GM12873 (cell line): ENCODE measurements around the gene PARP8.

Source experiments
- CTCF ChIP-seq: IDR thresholded peaks from 2 replicates; pipeline ENCODE4 v1.5.1; 2012; ENCODE audit warnings: low read depth, mild to moderate bottlenecking, moderate library complexity, low read length, control low read depth; ENCODE audit not compliant: insufficient read depth; ENCODE audit errors: missing control alignments

The PARP8 gene

GRCh38 chr5:50807661-50808060 is 141.2 kb downstream of the PARP8 start:
- TF ChIP-seq CTCF, result no peak

- TF ChIP-seq CTCF, result no peak
Measured at GRCh38 chr5:50808406-50808805, 142.0 kb downstream of the PARP8 start.

- no peak for TF ChIP-seq CTCF
Measured at GRCh38 chr5:50813691-50814090, 147.3 kb downstream of the PARP8 start.

- TF ChIP-seq CTCF, result no peak
Measured at GRCh38 chr5:50814556-50814955, 148.1 kb downstream of the PARP8 start.

GRCh38 chr5:50822046-50822445 is 155.6 kb downstream of the PARP8 start:
- no peak for TF ChIP-seq CTCF

- TF ChIP-seq CTCF, result no peak
Measured at GRCh38 chr5:50822761-50823160, 156.3 kb downstream of the PARP8 start.

- TF ChIP-seq CTCF, result no peak
Measured at GRCh38 chr5:50823568-50823967, 157.1 kb downstream of the PARP8 start.
